Gastroesophageal sphincter (tissue), 3 donors: ENCODE measurements around the gene CEMIP2.

Source experiments
- CTCF ChIP-seq, 4 experiments: fragments of 200-600 bp in 2 of 4; fragments of 450-650 bp in 2 of 4; sonication (generic) in 1 of 4; IDR thresholded peaks; one replicate each; pipeline ENCODE4 v1.5.1; 2017 to 2019; ENCODE audit warnings: antibody characterized with exemption in 4 of 4, mild to moderate bottlenecking in 2 of 4, moderate library complexity in 2 of 4
- POLR2A ChIP-seq, 2 donors: fragments of 450-650 bp; IDR thresholded peaks; one replicate each; pipeline ENCODE4 v1.6.1; 2017; ENCODE audit warnings: antibody characterized with exemption in 2 of 2, mild to moderate bottlenecking in 2 of 2, moderate library complexity in 1 of 2
- POLR2AphosphoS5 ChIP-seq: sonication (generic); formaldehyde crosslinking; IDR thresholded peaks from one replicate; pipeline ENCODE4 v1.6.1; 2017; ENCODE audit warnings: antibody characterized with exemption

DNA sequence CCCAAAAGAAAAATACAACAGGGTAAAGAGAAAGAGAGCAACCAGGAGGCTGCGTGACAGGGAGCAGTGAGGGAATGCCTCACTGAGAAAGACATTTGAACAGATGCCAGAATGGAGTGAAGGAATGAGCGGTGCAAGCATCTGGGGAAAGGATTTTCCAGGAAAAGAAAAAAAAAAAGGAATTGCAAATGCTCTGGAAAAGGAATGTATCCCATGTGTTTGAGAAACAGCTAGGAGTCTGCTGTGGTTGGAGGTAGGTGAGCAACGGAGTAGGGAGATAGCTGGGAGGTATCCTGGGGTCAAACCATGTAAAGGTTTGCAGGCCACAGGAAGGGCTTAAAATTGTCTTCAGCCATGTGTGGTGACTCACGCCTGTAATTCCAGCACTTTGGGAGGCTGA is 23.6 kb upstream of the CEMIP2 start:
- TF ChIP-seq CTCF (IDR thresholded peaks at IDR 0.05): no peak
- no peak for TF ChIP-seq POLR2AphosphoS5
- no peak for TF ChIP-seq POLR2A (IDR thresholded peaks at IDR 0.05)
